Skin of body (tissue), 2 donors: ENCODE measurements around the gene SBF1. TPM values are rescaled to one million over a fixed set of nuclear protein-coding genes. Genes with fewer than 3 reads are reported as not detected.
"Not testable (repeated sequence)": the region's sequence is repeated elsewhere in the genome, so short reads cannot be mapped to it uniquely, and the experiment has no call there.

Experiments
- DNase-seq: peaks from one replicate; lab custom pipeline; 2025; lab: John Stamatoyannopoulos, UW
- total RNA-seq: library from RNA; depleted of rRNA; stranded (reverse); fragments of >200 nt; gene quantifications from one replicate; pipeline ENCODE4 v1.2.3, GENCODE V29; 2014

Gene SBF1
- total RNA-seq, 1 donor from 2014 or later: 31.9 TPM

- DNase-seq: no peak
Observed at GRCh38 chr22:50400931-50401330, 73.9 kb downstream of the SBF1 start.

GRCh38 chr22:50400406-50400805 lies 74.4 kb downstream of the SBF1 start:
- DNase-seq: no peak

GRCh38 chr22:50399751-50400331 lies 75.0 kb downstream of the SBF1 start:
- no peak for DNase-seq

- no peak for DNase-seq
Observed at GRCh38 chr22:50398831-50399648, 75.8 kb downstream of the SBF1 start.

GRCh38 chr22:50397371-50398060 lies 77.3 kb downstream of the SBF1 start:
- DNase-seq: not testable (repeated sequence)

GRCh38 chr22:50396751-50397370 lies 78.0 kb downstream of the SBF1 start:
- DNase-seq: no peak

Other genes with a start within 250 kb of the SBF1 start
- 23.5 TPM for gene TUBGCP6, start 230.0 kb downstream of the SBF1 start, total RNA-seq
- 13.1 TPM for gene HDAC10, start 223.8 kb downstream of the SBF1 start, total RNA-seq
- 8.8 TPM for gene MAPK12, start 213.4 kb downstream of the SBF1 start, total RNA-seq
- gene MAPK11, start 204.7 kb downstream of the SBF1 start, total RNA-seq: 5.2 TPM
- 68.8 TPM for gene PLXNB2, start 167.4 kb downstream of the SBF1 start, total RNA-seq
- gene DENND6B, start 148.0 kb downstream of the SBF1 start, total RNA-seq: 2.9 TPM
- gene PPP6R2, start 131.7 kb downstream of the SBF1 start, total RNA-seq: 31.5 TPM
- 0.39 TPM for gene ADM2, start 6.5 kb upstream of the SBF1 start, total RNA-seq
- gene MIOX, start 11.8 kb upstream of the SBF1 start, total RNA-seq: not detected
- 16.1 TPM for gene LMF2, start 32.7 kb upstream of the SBF1 start, total RNA-seq
- 29.7 TPM for gene NCAPH2, start 33.2 kb upstream of the SBF1 start, total RNA-seq
- gene SCO2, start 50.6 kb upstream of the SBF1 start, total RNA-seq: 0.59 TPM
- 16.3 TPM for gene TYMP, start 55.0 kb upstream of the SBF1 start, total RNA-seq
- gene KLHDC7B, start 70.9 kb upstream of the SBF1 start, total RNA-seq: 0.30 TPM
- not detected for gene SYCE3, start 87.9 kb upstream of the SBF1 start, total RNA-seq
- 10.3 TPM for gene CPT1B, start 103.4 kb upstream of the SBF1 start, total RNA-seq
- gene CHKB, start 107.8 kb upstream of the SBF1 start, total RNA-seq: 28.3 TPM
- 1.6 TPM for gene MAPK8IP2, start 125.8 kb upstream of the SBF1 start, total RNA-seq
- gene ARSA, start 153.1 kb upstream of the SBF1 start, total RNA-seq: 8.4 TPM
- 7.2 TPM for gene SHANK3, start 197.8 kb upstream of the SBF1 start, total RNA-seq